Esophagus squamous epithelium (tissue), 5 donors: ENCODE measurements around the gene POLA1. TPM values are rescaled to one million over a fixed set of nuclear protein-coding genes. Genes with fewer than 3 reads are reported as not detected.
"Not testable (repeated sequence)": the region's sequence is repeated elsewhere in the genome, so short reads cannot be mapped to it uniquely, and the experiment has no call there.

Experiments used
- DNase-seq: peaks from one replicate; lab custom pipeline; 2025; lab: John Stamatoyannopoulos, UW
- H3K27ac ChIP-seq, 4 donors: fragments of 200-600 bp; sonication (generic); one replicate each; pipeline ENCODE4 v1.5.1; 2016 to 2019; ENCODE audit warnings: mild to moderate bottlenecking in 1 of 4
- H3K27me3 ChIP-seq, 4 donors: fragments of 200-600 bp; sonication (generic); 1 replicate in 3 of 4; 2 replicates in 1 of 4; pipeline versions ENCODE4 v1.5.1 to v1.6.0; 2017 to 2021; ENCODE audit warnings: antibody characterized with exemption in 1 of 4
- H3K36me3 ChIP-seq, 3 donors: fragments of 200-600 bp; sonication (generic); one replicate each; pipeline ENCODE4 v1.5.1; 2016 to 2019
- H3K4me1 ChIP-seq, 3 donors: fragments of 200-600 bp; sonication (generic); one replicate each; pipeline ENCODE4 v1.5.1; 2017 to 2019
- H3K4me3 ChIP-seq, 4 donors: fragments of 200-600 bp; sonication (generic); 1 replicate in 3 of 4; 2 replicates in 1 of 4; pipeline ENCODE4 v1.5.1; 2016 to 2019; ENCODE audit warnings: mild to moderate bottlenecking in 2 of 4, moderate library complexity in 1 of 4
- H3K9me3 ChIP-seq, 3 donors: fragments of 200-600 bp; sonication (generic); one replicate each; pipeline ENCODE4 v1.5.1; 2016 to 2019
- POLR2A ChIP-seq, 4 donors: fragments of 450-650 bp; IDR thresholded peaks; one replicate each; pipeline ENCODE4 v1.6.1; 2017; ENCODE audit warnings: antibody characterized with exemption in 4 of 4, mild to moderate bottlenecking in 4 of 4, moderate library complexity in 3 of 4
- WGBS, 2 donors: methylation state at CpG; one replicate each; pipeline ENCODE4 v1.1.5; 2018; 5-methylcytosine and 5-hydroxymethylcytosine counted together
- intact Hi-C: fragments of 100-400 bp; cut with DNase I; formaldehyde crosslinking; loops from one replicate; pipeline ENCODE4 v1.15.0; 2022
- total RNA-seq, 4 donors: library from RNA; depleted of rRNA; stranded (reverse); fragments of >200 nt; gene quantifications; one replicate each; pipeline ENCODE4 v1.1.0, GENCODE V29; 2016
- TF ChIP-seq, protein P1 (sequence below), 6 experiments: fragments of 450-650 bp in 4 of 6; fragments of 200-600 bp in 2 of 6; sonication (generic) in 2 of 6; IDR thresholded peaks; one replicate each; pipeline ENCODE4 v1.5.1; 2016 to 2019; ENCODE audit warnings: antibody characterized with exemption in 6 of 6, mild to moderate bottlenecking in 4 of 6, moderate library complexity in 4 of 6
- donor health status: DM: yes; HTN: yes; CAD: no.

Gene POLA1
- total RNA-seq, 4 donors from 2014 or later, result 5.3 to 14.7 (median 13.1) TPM

- intact Hi-C loops, result no loop called here
Measured at GRCh38 chrX:24648495-24648894, 45.2 kb upstream of the POLA1 start.

DNA sequence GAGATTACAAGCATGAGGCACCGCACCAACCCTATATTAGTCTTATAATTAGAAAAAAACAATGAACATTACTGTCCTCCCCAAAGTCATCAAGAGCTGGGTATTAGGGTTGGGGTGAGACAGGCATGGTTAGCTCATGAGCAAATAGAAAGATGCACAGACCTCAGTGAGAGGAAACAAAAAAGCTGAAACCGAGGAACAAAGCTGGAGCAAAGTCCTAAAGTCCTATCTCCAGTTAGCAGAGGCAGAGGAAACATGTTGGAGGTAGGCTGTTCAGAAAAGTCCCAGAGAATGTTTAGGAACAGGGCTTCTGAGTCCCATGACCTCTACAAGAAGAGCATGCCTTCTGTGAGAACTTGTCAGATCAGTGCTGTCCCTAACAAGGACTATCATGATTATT is 41.9 kb upstream of the POLA1 start:
- intact Hi-C loops, result no loop called here
- Histone ChIP-seq H3K36me3 (no peaks in the 10 kb centered on the region), H3K4me3 (no peak overlapping the region), H3K9me3 (no peaks in the 10 kb centered on the region), H3K27ac (no peak overlapping the region), H3K4me1 (peaks cover 0 to 11% (median 4%) of the 10 kb centered on the region in 3 donors), H3K27me3 (peaks cover 0 to 14% (median 0%) of the 10 kb centered on the region in 4 donors)
- 77 to 89% methylated on average over 1 of the region's 2 CpGs for WGBS, 2 donors
- DNase-seq, result no peak
- TF ChIP-seq POLR2A (IDR thresholded peaks at IDR 0.05), result no peak
- TF ChIP-seq, protein P1, sequence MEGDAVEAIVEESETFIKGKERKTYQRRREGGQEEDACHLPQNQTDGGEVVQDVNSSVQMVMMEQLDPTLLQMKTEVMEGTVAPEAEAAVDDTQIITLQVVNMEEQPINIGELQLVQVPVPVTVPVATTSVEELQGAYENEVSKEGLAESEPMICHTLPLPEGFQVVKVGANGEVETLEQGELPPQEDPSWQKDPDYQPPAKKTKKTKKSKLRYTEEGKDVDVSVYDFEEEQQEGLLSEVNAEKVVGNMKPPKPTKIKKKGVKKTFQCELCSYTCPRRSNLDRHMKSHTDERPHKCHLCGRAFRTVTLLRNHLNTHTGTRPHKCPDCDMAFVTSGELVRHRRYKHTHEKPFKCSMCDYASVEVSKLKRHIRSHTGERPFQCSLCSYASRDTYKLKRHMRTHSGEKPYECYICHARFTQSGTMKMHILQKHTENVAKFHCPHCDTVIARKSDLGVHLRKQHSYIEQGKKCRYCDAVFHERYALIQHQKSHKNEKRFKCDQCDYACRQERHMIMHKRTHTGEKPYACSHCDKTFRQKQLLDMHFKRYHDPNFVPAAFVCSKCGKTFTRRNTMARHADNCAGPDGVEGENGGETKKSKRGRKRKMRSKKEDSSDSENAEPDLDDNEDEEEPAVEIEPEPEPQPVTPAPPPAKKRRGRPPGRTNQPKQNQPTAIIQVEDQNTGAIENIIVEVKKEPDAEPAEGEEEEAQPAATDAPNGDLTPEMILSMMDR (IDR thresholded peaks at IDR 0.05), result no peak

More at GRCh38 chrX:24648495-24648894, 45.2 kb upstream of the POLA1 start:
- no peaks in the 10 kb centered on the region for H3K36me3 ChIP-seq
- 62 to 67% methylated on average over 6 of the region's 6 CpGs for WGBS, 2 donors
- H3K9me3 ChIP-seq, result no peaks in the 10 kb centered on the region
- H3K27ac ChIP-seq, result no peak overlapping the region
- H3K4me1 ChIP-seq, result peaks cover 0 to 18% (median 4%) of the 10 kb centered on the region in 3 donors
- TF ChIP-seq, protein P1 (IDR thresholded peaks at IDR 0.05), result no peak
- TF ChIP-seq POLR2A (IDR thresholded peaks at IDR 0.05), result no peak
- DNase-seq, result no peak
- no peak overlapping the region for H3K4me3 ChIP-seq
- H3K27me3 ChIP-seq, result peaks cover 0 to 17% (median 0%) of the 10 kb centered on the region in 4 donors

- H3K9me3 ChIP-seq, intact Hi-C loops, H3K27me3 ChIP-seq, H3K36me3 ChIP-seq, H3K4me3 ChIP-seq, DNase-seq, H3K4me1 ChIP-seq, H3K27ac ChIP-seq: not testable (repeated sequence)
- WGBS, 2 donors, result 61 to 80% methylated on average over 3 to 9 of the region's 9 CpGs
Measured at GRCh38 chrX:24655679-24656078, 38.0 kb upstream of the POLA1 start.

GRCh38 chrX:24657671-24658386 is 35.9 kb upstream of the POLA1 start:
- no peaks in the 10 kb centered on the region for H3K9me3 ChIP-seq
- 58 to 60% methylated on average over 6 of the region's 6 CpGs for WGBS, 2 donors
- H3K27me3 ChIP-seq, result no peaks in the 10 kb centered on the region
- H3K4me1 ChIP-seq, result no peaks in the 10 kb centered on the region
- no peak overlapping the region for H3K27ac ChIP-seq
- DNase-seq, result no peak
- no peak overlapping the region for H3K4me3 ChIP-seq
- TF ChIP-seq, protein P1 (IDR thresholded peaks at IDR 0.05), result no peak
- no peak for TF ChIP-seq POLR2A (IDR thresholded peaks at IDR 0.05)
- intact Hi-C loops, result no loop called here
- H3K36me3 ChIP-seq, result no peaks in the 10 kb centered on the region

DNA sequence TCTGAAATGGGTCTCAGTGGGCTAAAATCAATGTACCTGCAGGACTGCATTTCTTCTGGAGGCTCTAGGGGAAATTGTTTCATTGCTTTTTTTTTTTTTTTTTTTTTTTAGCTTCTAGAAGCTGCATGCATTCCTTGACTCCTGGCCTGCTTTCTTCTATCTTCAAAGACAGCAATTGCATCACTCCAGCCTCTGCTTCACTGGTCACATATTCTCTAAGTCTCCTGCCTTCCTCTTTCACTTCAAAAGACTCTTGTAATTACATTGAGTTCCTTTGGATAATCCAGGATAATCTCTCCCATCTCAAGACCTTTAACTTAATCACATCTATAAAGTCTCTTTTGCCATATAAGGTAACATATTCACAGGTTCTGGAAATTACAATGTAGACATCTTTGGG is 35.3 kb upstream of the POLA1 start:
- H3K36me3 ChIP-seq, result no peaks in the 10 kb centered on the region
- TF ChIP-seq, protein P1 (IDR thresholded peaks at IDR 0.05), result no peak
- TF ChIP-seq POLR2A (IDR thresholded peaks at IDR 0.05), result no peak
- no peak for DNase-seq
- H3K4me1 ChIP-seq, result no peaks in the 10 kb centered on the region
- intact Hi-C loops, result no loop called here
- H3K9me3 ChIP-seq, result no peaks in the 10 kb centered on the region
- no peaks in the 10 kb centered on the region for H3K27me3 ChIP-seq
- H3K4me3 ChIP-seq, result no peak overlapping the region
- no peak overlapping the region for H3K27ac ChIP-seq
